Inflammatory macrophage treated with lipopolysaccharide for 1 hour (primary cell): Measurements from ENCODE around the gene NXF1.
"Not testable (repeated sequence)": the region's sequence is repeated elsewhere in the genome, so short reads cannot be mapped to it uniquely, and the experiment has no call there.

Source experiments
- DNase-seq, 2 donors: peaks; one replicate each; pipeline ENCODE4 v3.0.0-alpha.2; 2020 to 2022

NXF1 gene

DNA sequence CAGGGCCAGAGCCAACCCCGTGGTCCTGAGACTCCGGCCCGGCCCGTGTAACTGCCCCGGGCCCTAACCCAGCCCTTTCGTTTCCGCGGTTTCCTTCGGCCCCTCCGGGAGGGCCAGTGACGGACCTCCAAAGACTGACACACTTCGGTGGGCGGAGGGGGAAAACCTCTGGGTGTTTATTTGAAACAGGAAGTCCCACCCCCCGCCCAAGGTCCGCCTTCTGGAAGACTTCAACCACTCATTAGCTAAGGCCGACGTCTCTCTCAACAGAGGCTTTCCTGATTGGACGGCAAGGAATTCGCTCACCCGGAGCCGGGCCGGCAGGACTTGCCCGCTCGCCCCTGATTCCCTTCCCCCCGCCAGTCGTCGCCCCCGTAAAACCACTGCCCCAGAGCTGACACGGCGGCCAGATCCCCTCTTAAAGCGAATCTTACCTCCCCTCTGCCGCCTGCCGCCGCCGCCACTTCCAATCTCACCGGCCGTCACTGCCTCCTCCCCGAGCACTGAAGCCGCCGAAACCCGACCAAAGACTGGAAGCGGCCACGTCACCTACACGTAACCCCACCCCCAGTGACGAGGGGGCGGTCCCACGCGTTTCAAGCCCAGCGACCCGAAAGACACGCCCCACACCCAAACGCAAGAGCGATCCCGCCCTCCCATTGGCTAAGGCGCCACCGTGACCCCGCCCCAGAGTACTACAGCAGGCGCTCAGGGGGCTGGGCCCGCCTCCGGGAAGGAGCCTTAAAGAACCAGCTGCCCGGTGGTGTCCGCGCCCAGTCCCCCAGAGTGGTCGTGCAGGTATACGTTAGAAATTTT, 26.5 kb upstream of the NXF1 start, which contains the start of gene STX5:
TSS of gene STX5 (minus strand) at position 532 of the 816 bp plus-strand sequence. CDS start 808 bp downstream, outside the sequence.
- peak; percentile 98 to 99 for DNase-seq

DNA sequence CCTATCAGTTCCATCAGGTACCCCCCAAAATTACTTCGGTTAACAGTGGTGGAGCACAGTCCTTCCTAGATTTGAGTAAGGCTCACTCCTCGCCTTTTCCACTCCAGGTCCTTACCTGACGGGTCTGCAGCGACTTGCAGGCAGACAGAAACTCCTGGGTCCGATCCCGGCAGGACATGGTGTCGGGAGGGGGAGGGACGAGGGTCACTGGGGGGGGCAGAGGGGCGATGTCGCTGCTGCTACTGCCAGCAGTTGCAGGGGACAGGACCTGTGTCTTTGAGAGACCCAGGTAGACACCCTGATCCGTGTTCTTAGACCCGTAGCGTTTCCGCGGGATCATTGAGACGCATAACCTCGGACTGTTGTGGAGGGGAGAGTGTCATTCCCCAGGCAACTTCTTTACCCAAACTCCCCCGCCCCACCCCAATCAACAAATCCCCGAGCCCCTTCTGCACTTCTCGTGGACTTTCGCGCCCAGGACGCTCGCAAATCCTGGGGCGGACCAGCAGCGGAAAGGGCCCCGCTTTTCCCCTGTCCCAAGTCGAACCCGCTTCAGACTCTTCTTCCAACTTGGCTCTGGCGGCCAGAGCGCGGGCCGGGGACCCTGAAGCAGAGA, 25.8 kb upstream of the NXF1 start:
- peak in 1 of 2 donors; percentile 24 for DNase-seq

DNA sequence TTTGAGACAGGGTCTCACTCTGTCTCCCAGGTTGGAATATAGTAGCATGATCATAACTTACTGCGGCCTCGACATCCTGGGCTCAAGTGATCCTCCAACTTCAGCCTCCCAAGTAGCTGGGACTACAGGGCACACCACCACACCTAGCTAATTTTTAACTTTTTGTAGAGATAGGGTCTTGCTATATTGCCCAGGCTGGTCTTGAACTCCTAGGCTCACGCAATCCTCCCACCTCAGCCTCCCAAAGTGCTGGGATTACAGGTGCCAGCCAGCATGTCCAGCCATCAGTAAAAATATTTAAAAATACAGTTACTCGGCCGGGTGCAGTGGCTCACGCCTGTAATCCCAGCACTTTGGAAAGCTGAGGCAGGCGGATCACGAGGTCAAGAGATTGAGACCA, 22.9 kb upstream of the NXF1 start:
- DNase-seq = not testable (repeated sequence)

DNA sequence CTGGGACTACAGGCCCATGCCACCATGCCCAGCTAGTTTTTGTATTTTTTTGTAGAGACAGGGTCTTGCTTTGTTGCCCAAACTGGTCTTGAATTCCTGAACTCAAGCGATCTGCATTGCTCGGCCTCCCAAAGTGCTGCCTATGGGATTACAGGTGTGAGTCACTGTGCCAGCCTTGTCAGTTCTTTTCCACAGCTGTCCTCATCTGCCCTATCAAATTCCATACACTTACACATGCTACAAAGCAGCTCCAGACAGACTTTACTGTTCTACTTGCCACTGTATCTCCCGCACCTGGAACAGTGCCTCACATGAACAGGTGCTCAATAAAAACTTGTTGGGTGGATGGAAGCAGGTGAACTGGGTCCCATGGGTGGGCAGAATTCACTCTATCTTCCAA, 18.4 kb upstream of the NXF1 start:
- DNase-seq = no peak

DNA sequence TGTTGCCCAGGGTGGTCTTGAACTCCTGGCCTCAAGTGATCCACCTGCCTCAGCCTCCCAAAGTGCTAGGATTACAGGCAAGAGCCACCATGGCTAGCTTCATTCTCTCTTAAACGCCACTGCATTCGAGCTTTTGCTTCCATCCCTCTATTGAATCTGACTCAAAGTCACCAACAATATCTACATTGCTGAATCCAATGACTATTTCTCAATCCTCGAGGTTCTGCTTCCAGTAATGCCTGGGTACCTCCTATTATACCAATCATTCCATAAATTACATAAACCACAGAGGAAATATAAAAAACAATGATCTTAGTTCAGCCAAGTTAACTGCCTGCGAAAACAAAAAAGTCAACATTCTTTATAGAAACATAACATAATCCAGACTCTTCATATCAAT, 11.9 kb upstream of the NXF1 start:
- peak; percentile 28 to 48 for DNase-seq

DNA sequence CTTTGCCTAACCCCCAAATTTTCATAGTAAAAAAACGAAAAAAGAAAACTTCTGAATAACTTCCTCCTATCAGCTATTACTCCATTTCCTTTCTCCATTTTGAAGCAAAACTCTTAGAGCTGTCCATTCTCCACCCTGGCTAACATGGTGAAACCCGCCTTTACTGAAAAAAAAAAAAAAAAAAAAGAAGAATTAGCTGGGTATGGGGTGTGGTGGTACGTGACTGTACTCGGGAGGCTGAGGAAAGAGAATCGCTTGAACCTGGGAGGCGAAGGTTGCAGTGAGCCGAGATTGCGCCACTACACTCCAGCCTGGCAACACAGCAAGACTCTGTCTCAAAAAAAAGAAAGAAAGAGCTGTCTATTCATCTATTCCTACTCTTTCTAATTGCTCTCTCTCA, 11.3 kb upstream of the NXF1 start:
- peak; percentile 64 to 68 for DNase-seq

DNA sequence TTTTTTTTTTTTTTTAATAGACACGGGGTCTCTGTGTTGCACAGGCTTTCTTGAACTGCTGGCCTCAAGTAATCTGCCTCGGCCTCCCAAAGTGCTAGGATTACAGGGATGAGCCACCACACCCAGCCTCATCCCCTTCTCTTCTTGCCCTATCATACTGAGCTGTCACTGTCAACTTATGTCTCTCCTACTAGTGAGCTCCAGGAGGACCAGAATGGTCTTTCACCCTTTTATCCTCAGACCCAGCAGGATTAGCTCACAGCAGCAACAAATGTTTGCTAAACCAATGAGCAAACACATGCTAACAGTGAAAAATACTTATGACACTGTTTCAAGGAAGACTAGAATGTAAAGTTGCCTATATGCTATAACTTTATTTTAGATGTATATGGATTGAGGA, 6.4 kb upstream of the NXF1 start:
- DNase-seq = no peak

DNA sequence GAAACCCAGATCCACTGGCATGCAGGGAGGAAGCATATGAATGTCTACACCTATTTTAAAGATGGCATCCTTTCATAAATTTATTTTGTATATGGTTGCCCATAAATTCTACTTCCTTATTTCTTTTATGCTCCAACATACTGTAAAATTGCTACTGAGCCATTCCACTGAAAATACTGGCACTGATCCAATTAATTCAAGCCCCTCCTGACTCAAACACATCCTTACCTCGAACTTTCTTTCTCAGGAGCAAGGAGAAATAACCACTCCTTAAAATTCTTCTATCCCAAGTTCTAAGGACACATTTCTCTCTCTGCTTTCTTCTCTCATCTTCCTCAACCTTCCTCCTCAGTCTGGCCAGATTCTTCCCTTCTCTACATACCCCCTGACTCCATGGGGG, 5.5 kb upstream of the NXF1 start:
- no peak for DNase-seq

DNA sequence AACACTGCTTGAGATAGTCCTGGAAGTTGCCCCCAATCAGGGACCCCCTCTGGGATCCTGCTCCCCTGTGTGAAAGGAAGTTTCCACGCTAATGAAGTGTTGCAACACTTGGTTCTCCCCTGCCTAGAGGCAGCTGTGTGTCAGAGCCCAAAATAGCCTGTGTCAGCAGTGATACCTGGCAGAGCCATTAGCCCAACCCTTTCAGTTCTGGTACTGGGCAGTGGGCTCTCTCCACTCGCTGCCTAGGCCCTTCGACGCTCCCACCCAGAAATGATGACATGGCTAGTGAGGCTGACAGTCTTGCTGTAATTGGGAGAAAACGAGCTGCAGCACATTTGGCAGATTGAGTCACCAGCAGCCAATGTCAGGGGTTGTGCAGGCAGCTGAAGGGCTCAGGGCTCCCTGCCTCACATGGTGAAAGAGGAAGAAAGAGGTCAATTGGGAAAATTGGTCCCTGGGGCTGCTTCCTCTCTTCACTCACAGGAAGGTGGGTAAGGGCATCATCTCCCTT, 1.4 kb upstream of the NXF1 start:
- peak; percentile 86 to 95 for DNase-seq

DNA sequence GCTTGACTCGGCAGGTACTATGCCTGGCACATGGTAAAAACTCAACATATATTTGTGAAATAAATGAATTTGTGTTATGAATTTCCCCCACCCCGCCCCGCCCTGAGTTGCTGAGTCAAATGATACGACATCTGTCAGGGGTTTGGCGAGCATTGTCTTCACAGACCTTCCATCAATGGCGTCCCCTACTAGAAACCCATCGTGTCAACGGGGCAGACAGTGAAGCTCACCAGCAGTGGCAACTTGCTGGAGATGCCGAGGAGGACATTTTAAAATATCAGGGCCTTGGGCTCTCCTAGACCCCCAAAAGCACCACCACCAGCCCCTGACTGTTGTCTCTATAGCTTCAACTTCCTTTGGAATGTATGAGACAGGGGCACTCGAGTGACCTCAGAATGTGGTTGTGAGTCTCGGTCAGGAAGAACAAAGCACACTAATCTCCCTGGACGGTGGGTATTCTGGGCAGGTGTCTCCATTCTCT, 761 bp upstream of the NXF1 start:
- no peak for DNase-seq

DNA sequence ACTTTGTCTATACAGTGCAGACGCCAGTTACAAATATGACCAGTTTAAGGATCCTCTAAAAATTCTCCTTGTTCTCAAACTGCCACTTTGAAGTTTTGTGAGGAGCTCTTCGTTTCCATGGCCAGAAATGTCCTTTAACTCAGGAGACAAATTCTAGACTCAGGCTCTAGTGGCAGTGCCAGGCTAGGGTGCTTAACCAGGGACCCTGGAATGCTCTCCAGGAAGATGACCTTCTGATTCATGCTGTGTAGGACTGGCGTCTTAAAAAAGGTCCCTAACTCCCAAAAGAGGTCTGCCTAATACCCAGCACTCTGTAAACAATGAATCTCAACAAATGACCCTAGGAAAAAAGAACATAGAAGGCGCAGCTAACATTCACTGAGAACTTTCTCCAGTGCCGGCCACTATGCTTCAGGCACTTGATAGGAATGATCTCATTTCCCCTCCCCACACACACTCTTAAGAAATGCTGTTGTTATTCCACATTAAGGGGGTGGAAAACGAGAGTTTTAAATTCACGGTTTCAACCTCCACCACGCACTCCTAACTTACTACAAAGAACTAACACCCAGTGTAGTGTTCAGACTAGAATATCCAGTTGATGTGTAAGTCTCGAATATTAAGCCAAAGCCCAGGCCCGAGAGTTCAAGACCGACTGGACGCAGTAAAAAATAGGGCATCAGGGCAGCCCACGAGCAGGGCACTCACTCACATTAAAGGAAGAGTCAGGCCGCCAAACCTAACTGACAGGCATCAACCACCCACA, 747 bp downstream of the NXF1 start:
- peak; percentile 49 to 52 for DNase-seq

DNA sequence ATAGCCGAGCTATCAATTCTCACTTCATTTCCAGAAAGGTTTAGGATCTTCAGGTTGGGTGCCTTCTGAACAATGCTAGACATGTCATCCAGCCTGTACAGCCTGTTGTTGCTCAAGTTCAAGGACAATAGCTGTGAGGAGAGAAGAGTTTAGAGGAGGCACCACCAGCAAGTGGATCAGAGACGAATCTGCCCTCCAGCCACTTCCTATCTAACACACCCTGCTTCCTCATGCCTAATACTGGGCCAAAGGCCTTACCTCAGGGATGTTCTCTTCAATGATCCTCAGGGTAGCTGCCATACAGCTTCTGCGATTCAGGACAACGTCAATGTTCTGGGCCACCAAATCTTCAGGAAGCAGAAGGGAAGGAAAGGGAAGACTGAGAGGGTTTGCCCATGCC, 4.2 kb downstream of the NXF1 start:
- DNase-seq = no peak

DNA sequence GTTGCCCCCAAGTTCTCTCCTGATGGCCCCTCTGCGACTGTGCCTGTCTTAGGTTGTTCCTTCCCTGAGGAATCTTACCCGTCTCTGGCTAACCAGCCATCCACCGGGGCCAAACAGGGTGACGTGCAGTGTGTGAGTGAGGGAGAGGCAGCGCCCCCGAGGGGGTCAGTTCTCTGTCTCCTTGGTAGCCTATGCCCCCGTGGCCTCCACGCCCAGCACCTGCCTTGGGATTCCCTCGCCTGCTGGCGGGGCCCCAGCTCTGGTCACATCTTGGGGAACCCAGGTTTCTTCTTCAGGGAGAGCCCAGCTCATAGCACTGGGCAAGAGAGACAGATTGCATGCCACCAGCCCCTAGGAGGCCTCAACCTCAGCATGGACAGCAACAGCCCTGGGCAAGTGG, 5.8 kb downstream of the NXF1 start:
- DNase-seq = no peak

DNA sequence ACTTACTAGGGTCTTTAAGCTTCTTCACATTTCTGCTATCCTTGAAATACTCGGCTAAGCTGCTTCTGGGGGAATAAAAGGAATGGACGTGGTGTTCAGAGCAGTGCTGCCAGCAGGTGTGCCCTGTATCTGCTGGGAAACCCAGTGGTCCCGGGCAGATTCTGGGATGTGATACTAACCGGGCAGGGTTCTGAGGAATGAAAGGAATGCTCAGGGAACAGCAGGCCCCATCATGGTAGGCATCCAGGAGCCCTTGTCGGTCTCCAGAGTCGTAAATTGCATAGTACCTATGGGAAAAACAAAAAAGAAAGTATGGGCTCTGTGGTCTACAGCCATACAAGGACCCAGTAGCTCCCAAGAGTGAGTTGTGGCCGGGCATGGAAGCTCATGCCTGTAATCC, 9.0 kb downstream of the NXF1 start:
- no peak for DNase-seq

DNA sequence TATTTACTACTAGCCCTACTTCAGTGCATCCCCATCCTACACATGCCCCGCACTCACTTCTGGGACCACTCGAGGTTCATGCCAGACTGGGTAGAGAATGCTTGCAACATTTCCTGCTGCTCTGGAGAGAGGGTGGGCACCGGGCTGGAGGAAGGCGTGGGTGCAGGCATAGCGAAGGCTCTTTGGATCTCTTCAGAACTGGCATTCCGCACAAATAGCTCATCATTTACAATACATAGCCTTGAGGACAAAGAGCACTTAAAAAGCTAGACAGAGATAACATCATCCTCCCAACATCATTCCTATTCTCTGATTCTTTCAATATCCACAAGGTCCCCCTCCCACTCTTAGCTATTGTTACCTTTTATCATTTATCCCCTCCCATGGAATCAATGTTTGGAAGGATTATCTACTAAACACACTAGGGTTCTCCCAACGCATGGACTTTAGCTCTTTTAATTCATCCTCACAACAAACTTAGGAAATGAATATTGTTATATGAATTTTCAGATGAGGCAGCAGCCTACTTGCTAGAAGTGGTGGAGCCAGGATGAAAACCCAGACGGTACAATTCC, 11.0 kb downstream of the NXF1 start:
- DNase-seq = no peak

DNA sequence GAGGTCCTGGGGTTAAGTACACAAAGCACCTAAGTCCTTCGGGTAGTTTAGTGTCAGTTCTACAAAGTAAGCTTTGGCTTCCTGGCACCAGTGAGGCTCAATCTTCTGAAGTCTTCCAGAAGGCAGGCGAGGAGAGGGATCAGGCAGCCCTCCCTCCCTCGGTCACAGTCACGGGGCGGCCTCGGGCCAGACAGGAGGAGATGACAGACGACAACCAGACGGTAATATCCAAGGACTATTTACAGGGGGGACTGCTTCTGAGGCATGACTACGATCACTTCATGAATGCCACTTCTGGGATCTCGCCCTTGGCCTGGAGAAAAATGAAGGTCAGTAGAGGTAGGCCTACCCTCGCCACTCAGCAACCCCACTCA, 13.1 kb downstream of the NXF1 start:
- no peak for DNase-seq

DNA sequence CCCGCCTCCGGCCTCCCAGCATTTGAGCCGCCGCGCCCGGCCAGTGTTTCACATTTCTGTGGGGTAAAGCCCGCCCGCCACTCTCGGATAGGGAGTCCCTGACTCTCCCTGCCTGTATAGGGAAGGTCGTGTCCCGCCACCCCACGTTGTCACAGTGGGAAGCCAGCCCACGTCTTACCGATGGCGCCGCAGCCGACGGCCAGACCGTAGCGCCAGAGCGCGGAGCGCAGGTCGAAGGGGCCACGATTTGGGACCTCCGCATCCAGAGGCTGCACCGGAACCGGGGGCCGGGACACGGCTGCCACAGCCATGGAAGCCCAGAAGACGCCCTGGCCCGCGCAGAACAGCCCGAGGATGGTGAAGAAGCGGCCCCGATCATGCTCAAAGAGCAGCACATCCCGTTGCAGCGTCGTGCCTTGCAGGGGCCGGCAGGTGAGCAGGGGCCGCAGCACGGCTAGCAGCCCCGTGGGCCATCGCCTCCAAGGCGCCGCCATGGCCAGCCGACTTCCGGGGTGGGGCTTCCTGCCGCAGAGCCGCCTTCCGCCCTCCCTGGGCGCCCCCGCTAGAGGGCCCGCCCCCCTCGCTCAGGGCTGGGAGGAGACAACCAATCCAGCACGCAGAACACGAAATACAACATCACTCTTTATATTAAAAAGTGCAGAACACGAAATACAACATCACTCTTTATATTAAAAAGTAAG, 13.6 kb downstream of the NXF1 start, which contains the start of gene TMEM223:
TSS of gene TMEM223 (minus strand) at position 506 of the 701 bp plus-strand sequence. CDS start at position 494, 12 bp downstream.
- peak; percentile 70 to 82 for DNase-seq

DNA sequence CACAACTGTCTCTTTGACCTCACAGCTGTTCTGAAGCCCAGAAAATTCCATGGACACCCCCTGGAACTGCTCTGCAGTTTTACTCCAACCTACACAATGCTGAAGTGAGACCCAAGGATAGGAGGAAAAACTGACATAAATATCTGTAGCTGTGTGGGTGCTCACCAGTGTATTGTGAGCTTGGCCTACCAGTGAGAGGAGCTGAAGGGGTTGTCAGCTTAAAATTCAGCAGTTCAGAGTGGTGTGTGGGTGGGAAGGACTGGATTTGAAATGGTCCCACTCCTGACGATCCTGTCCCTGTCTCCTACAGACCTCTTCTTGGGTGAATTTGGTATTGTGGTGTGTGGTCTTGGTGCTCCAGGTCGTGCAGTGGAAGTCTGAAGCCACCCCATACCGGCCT, 15.7 kb downstream of the NXF1 start:
- DNase-seq = no peak

DNA sequence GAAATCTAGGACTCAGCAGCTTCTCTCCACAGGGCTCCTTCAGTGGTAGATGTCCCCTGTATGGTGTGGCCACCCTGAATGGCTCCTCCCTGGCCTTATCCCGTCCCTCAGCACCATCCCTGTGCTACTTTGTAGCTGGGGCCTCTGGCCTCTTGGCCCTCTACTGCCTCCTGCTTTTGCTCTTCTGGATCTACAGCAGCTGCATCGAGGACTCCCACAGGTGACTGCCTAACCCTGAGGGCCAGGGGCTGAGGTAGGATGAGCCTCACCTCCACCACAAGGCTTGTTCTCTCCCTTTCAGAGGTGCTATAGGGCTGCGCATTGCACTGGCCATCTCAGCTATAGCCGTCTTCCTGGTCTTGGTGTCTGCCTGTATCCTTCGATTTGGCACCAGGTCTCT, 16.2 kb downstream of the NXF1 start:
- no peak for DNase-seq

DNA sequence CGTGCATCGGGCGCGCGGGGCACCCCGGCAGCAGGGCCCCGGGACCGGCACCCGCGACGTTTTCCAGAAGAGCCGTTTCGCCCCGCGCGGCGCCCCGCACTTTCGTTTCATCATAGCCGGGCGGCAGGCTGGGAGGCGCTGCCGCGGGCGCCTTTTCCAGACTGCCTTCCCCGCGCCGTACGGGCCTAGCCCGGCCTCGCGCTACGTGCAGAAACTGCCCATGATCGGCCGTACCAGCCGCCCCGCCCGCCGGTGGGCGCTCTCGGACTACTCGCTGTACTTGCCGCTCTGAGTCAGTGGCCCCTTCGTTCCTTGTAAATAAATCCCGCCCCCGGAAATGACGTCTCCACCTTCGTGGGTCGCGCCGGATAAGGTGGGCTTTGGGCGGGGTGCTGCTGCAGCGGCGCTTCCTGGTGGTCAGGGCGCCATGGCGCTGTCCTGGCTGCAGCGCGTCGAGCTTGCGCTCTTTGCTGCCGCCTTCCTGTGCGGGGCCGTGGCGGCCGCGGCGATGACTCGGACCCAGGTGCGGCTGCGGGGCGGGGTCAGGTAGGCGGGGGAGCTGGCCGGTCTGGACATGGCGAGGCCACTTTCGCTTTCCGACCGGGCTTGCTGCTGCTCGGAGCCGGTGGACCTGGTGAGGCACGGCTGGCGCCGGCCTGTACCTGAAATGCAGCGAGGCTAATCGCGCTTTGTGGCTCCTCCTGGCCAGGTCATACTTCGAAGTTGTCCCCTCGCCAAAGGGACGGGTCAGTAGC, 18.1 kb downstream of the NXF1 start, which contains the start of gene TMEM179B:
TSS of gene TMEM179B (plus strand) at position 398 of the 755 bp plus-strand sequence. CDS start at position 428, 30 bp downstream.
- peak; percentile 99 to 100 for DNase-seq

DNA sequence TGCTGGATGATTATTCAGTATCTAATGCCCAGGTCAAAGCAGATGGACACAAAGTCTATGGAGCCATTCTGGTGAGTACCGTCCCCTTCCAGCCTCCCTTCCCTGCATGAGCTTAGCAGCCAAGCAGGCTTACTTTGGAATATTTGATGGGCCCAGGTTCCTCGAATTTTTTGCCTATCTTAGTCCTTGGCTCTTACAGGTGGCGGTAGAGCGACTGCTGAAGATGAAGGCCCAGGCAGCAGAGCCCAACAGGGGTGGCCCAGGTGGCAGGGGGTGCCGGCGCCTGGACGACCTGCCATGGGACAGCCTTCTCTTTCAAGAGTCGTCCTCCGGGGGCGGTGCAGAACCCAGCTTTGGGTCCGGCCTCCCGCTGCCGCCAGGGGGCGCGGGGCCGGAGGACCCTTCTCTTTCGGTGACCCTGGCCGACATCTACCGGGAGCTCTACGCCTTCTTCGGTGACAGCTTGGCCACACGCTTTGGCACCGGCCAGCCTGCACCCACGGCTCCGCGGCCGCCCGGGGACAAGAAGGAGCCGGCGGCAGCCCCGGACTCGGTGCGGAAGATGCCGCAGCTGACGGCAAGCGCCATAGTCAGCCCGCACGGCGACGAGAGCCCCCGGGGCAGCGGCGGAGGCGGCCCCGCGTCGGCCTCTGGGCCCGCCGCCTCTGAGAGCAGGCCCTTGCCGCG, 18.8 kb downstream of the NXF1 start:
- peak; percentile 80 to 94 for DNase-seq
